CD14-positive monocyte (primary cell): ENCODE data around the gene KLRD1. TPM values are rescaled to one million over a fixed set of nuclear protein-coding genes. Genes with fewer than 3 reads are reported as not detected.
"Not testable (repeated sequence)": the region's sequence is repeated elsewhere in the genome, so short reads cannot be mapped to it uniquely, and the experiment has no call there.

ENCODE experiments used
- DNase-seq, 3 donors: peaks; one replicate each; pipeline ENCODE4 v3.0.0-alpha.2; 2011 to 2022
- H2AFZ ChIP-seq: 2 replicates; pipeline ENCODE4 v1.6.0; 2012; ENCODE audit warnings: mild to moderate bottlenecking, low read depth, low read length, inconsistent platforms; ENCODE audit not compliant: insufficient read depth, poor library complexity, severe bottlenecking
- H3K27ac ChIP-seq, 2 donors: 1 replicate in 1 of 2; 2 replicates in 1 of 2; pipeline ENCODE4 v1.5.1; 2012 to 2013; ENCODE audit warnings: low read length in 2 of 2, control low read depth in 1 of 2, inconsistent platforms in 1 of 2, low read depth in 1 of 2, mild to moderate bottlenecking in 1 of 2
- H3K27me3 ChIP-seq, 2 donors: one replicate each; pipeline versions ENCODE4 v1.6.0 to v1.6.1; 2011 to 2013; ENCODE audit warnings: low read length in 2 of 2; ENCODE audit not compliant: control insufficient read depth in 2 of 2, insufficient read depth in 2 of 2
- H3K36me3 ChIP-seq, 2 donors: replicated peaks in 1 of 2; 1 replicate in 1 of 2; 2 replicates in 1 of 2; pipeline versions ENCODE4 v1.5.1 to v1.6.1; 2012 to 2013; ENCODE audit warnings: low read length in 2 of 2, control low read depth in 1 of 2, inconsistent platforms in 1 of 2, mild to moderate bottlenecking in 1 of 2; ENCODE audit not compliant: insufficient read depth in 2 of 2, control insufficient read depth in 1 of 2
- H3K4me1 ChIP-seq, 2 donors: 1 replicate in 1 of 2; 2 replicates in 1 of 2; pipeline versions ENCODE4 v1.5.1 to v1.6.1; 2012 to 2013; ENCODE audit warnings: low read length in 2 of 2, control low read depth in 1 of 2, inconsistent platforms in 1 of 2, mild to moderate bottlenecking in 1 of 2, moderate library complexity in 1 of 2; ENCODE audit not compliant: insufficient read depth in 2 of 2, control insufficient read depth in 1 of 2
- H3K4me2 ChIP-seq: replicated peaks from 2 replicates; pipeline ENCODE3; 2012; ENCODE audit warnings: low read length, moderate library complexity, mild to moderate bottlenecking; ENCODE audit not compliant: poor library complexity, severe bottlenecking; ENCODE audit errors: extremely low read depth
- H3K4me3 ChIP-seq, 3 experiments: fragments of 200-600 bp in 1 of 3; sonication (generic) in 1 of 3; replicated peaks in 1 of 3; 1 replicate in 2 of 3; 2 replicates in 1 of 3; pipeline ENCODE4 v1.5.1; 2011 to 2013; ENCODE audit warnings: low read length in 3 of 3, mild to moderate bottlenecking in 3 of 3, control low read depth in 2 of 3, low read depth in 2 of 3, inconsistent platforms in 1 of 3, moderate library complexity in 1 of 3
- H3K79me2 ChIP-seq: 2 replicates; pipeline ENCODE4 v1.6.0; 2012; ENCODE audit warnings: mild to moderate bottlenecking, control low read depth, inconsistent platforms, low read length, moderate library complexity; ENCODE audit not compliant: insufficient read depth
- H3K9ac ChIP-seq: 2 replicates; pipeline ENCODE4 v1.6.0; 2017; ENCODE audit warnings: low read length, mild to moderate bottlenecking; ENCODE audit not compliant: insufficient read depth, poor library complexity, severe bottlenecking
- H3K9me3 ChIP-seq, 2 donors: replicated peaks in 1 of 2; 1 replicate in 1 of 2; 2 replicates in 1 of 2; pipeline versions ENCODE4 v1.5.1 to v1.6.1; 2012 to 2013; ENCODE audit warnings: low read length in 2 of 2, control low read depth in 1 of 2; ENCODE audit not compliant: control insufficient read depth in 1 of 2, insufficient read depth in 1 of 2
- H4K20me1 ChIP-seq: 2 replicates; pipeline ENCODE4 v1.6.0; 2012; ENCODE audit warnings: mild to moderate bottlenecking, low read length, control low read depth, moderate library complexity; ENCODE audit not compliant: insufficient read depth
- H3K27ac Mint-ChIP-seq, 7 donors: one replicate each; pipeline ENCODE4 v1.8.0; 2020; ENCODE audit warnings: mild to moderate bottlenecking in 7 of 7, mixed read lengths in 7 of 7, moderate library complexity in 6 of 7, inconsistent platforms in 2 of 7
- H3K27me3 Mint-ChIP-seq, 3 donors: one replicate each; pipeline ENCODE4 v1.8.0; 2021 to 2022; ENCODE audit warnings: low read depth in 3 of 3, mild to moderate bottlenecking in 3 of 3, mixed read lengths in 3 of 3, moderate library complexity in 3 of 3, inconsistent platforms in 1 of 3
- H3K36me3 Mint-ChIP-seq, 2 donors: one replicate each; pipeline ENCODE4 v1.8.0; 2020; ENCODE audit warnings: mixed read lengths in 2 of 2, inconsistent platforms in 1 of 2, mild to moderate bottlenecking in 1 of 2
- H3K4me1 Mint-ChIP-seq: one replicate; pipeline ENCODE4 v1.8.0; 2020; ENCODE audit warnings: mild to moderate bottlenecking, mixed read lengths
- H3K4me3 Mint-ChIP-seq, 2 donors: one replicate each; pipeline ENCODE4 v1.8.0; 2020; ENCODE audit warnings: mild to moderate bottlenecking in 2 of 2, mixed read lengths in 2 of 2, moderate library complexity in 1 of 2
- H3K9me3 Mint-ChIP-seq, 7 donors: one replicate each; pipeline ENCODE4 v1.8.0; 2020 to 2022; ENCODE audit warnings: mixed read lengths in 7 of 7, mild to moderate bottlenecking in 6 of 7, moderate library complexity in 6 of 7, inconsistent platforms in 2 of 7
- CTCF ChIP-seq: fragments of 200-600 bp; IDR thresholded peaks from one replicate; pipeline ENCODE4 v1.8.0; 2022; ENCODE audit warnings: antibody characterized with exemption, mild to moderate bottlenecking
- WGBS: methylation state at CpG from one replicate; pipeline ENCODE4 v1.1.5; 2013; ENCODE audit warnings: missing lambda C conversion rate; ENCODE audit not compliant: insufficient coverage; 5-methylcytosine and 5-hydroxymethylcytosine counted together
- intact Hi-C, 2 donors: fragments of 100-400 bp; cut with micrococcal nuclease; formaldehyde crosslinking; loops; one replicate each; pipeline versions ENCODE4 v1.15.0 to v1.15.1; 2023
- polyA plus RNA-seq, 3 donors: library from polyadenylated mRNA; depleted of rRNA in 1 of 3; unstranded in 2 of 3; stranded (reverse) in 1 of 3; fragments of 300-500 nt in 2 of 3; fragments of >200 nt in 1 of 3; fragmentation: Illumina TruSeq in 2 of 3; gene quantifications; 1 replicate in 2 of 3; 2 replicates in 1 of 3; pipeline ENCODE4 v1.2.3, GENCODE V29; 2012 to 2021

The KLRD1 gene
- polyA plus RNA-seq, 3 donors = 0.08 to 0.79 (median 0.51) TPM

GRCh38 chr12:10341892-10342509 lies 34.3 kb downstream of the KLRD1 start:
- Histone ChIP-seq H3K4me2 (no peak overlapping the region), H3K4me1 (peaks cover 7 to 13% of the 10 kb centered on the region in 2 donors), H3K27me3 (no peaks in the 10 kb centered on the region), H3K27ac (no peak overlapping the region), H3K9ac (no peak overlapping the region), H3K9me3 (peaks cover 10 to 16% of the 10 kb centered on the region in 2 donors), H3K79me2 (no peaks in the 10 kb centered on the region), H3K4me3 (no peak overlapping the region), H4K20me1 (no peaks in the 10 kb centered on the region), H3K36me3 (no peaks in the 10 kb centered on the region), H2AFZ (no peak overlapping the region)
- Mint-ChIP-seq H3K4me3 (no peak overlapping the region), H3K4me1 (peaks cover 15% of the 10 kb centered on the region), H3K9me3 (peaks cover 8 to 28% (median 16%) of the 10 kb centered on the region in 7 donors), H3K36me3 (peaks cover 0 to 2% of the 10 kb centered on the region in 2 donors), H3K27me3 (no peaks in the 10 kb centered on the region), H3K27ac (peak overlapping the region in 2 of 7 donors; percentile 20 to 44)
- intact Hi-C loops = no loop called here
- 60% methylated on average over 1 of the region's 1 CpG for WGBS
- TF ChIP-seq CTCF = no peak
- peak in 1 of 3 donors; percentile 29 for DNase-seq

- H3K4me2 ChIP-seq, H3K36me3 Mint-ChIP-seq, intact Hi-C loops, H3K27me3 ChIP-seq, H3K4me3 ChIP-seq, H2AFZ ChIP-seq, H3K79me2 ChIP-seq, H3K4me1 ChIP-seq, H3K4me3 Mint-ChIP-seq, H3K36me3 ChIP-seq, H3K27ac Mint-ChIP-seq, H3K9ac ChIP-seq, H3K9me3 ChIP-seq, H3K27ac ChIP-seq, H3K4me1 Mint-ChIP-seq, DNase-seq, H3K27me3 Mint-ChIP-seq, H4K20me1 ChIP-seq: not testable (repeated sequence)
- WGBS = no CpG with 5 or more reads among the region's 3 CpGs
- H3K9me3 Mint-ChIP-seq = peaks cover 5 to 18% (median 15%) of the 10 kb centered on the region in 7 donors
Observed at GRCh38 chr12:10351457-10351856, 43.8 kb downstream of the KLRD1 start.
